Loucy (cell line): Measurements from ENCODE around the gene SMIM10L2A.

Experiments used
- H2AFZ ChIP-seq: fragments of 200-600 bp; sonication (generic); 2 replicates; pipeline ENCODE4 v1.6.0; 2016; ENCODE audit warnings: antibody characterized with exemption, mild to moderate bottlenecking, low read length, moderate library complexity
- H3F3A ChIP-seq: fragments of 200-600 bp; 2 replicates; pipeline ENCODE4 v1.6.0; 2016; ENCODE audit warnings: antibody characterized with exemption, low read depth, mild to moderate bottlenecking
- H3K27me3 ChIP-seq: fragments of 200-600 bp; sonication (generic); 2 replicates; pipeline ENCODE4 v1.6.1; 2014; ENCODE audit warnings: low read length, mild to moderate bottlenecking; ENCODE audit not compliant: insufficient read depth, poor library complexity, severe bottlenecking
- H3K36me3 ChIP-seq: fragments of 200-600 bp; sonication (generic); 2 replicates; pipeline ENCODE4 v1.6.1; 2016; ENCODE audit warnings: low read length; ENCODE audit not compliant: insufficient read depth
- H3K4me1 ChIP-seq: fragments of 200-600 bp; sonication (generic); 2 replicates; pipeline ENCODE4 v1.5.1; 2014; ENCODE audit warnings: low read length, mild to moderate bottlenecking; ENCODE audit not compliant: insufficient read depth, poor library complexity, severe bottlenecking
- H3K4me2 ChIP-seq: fragments of 200-600 bp; sonication (generic); 2 replicates; pipeline ENCODE4 v1.6.0; 2014; ENCODE audit warnings: antibody characterized with exemption, low read length, low read depth, mild to moderate bottlenecking; ENCODE audit not compliant: poor library complexity, severe bottlenecking
- H3K4me3 ChIP-seq: fragments of 200-600 bp; sonication (generic); 2 replicates; pipeline ENCODE4 v1.5.1; 2014; ENCODE audit warnings: low read length, mild to moderate bottlenecking, mixed read lengths; ENCODE audit not compliant: poor library complexity, severe bottlenecking
- H3K79me2 ChIP-seq: fragments of 200-600 bp; sonication (generic); 2 replicates; pipeline ENCODE4 v1.6.1; 2014; ENCODE audit warnings: low read length; ENCODE audit not compliant: insufficient read depth
- H3K9ac ChIP-seq: fragments of 200-600 bp; sonication (generic); 2 replicates; pipeline ENCODE4 v1.6.0; 2014; ENCODE audit warnings: mild to moderate bottlenecking, low read depth, low read length, moderate library complexity; ENCODE audit not compliant: poor library complexity, severe bottlenecking
- H3K9me2 ChIP-seq: fragments of 200-600 bp; sonication (generic); replicated peaks from 2 replicates; pipeline ENCODE4 v1.6.1; 2016; ENCODE audit warnings: low read depth, low read length, mixed read lengths
- H3K9me3 ChIP-seq: fragments of 200-600 bp; sonication (generic); 2 replicates; pipeline ENCODE4 v1.6.1; 2014; ENCODE audit warnings: mild to moderate bottlenecking, antibody characterized with exemption, low read length, low read depth; ENCODE audit not compliant: insufficient read depth
- H4K20me1 ChIP-seq: fragments of 200-600 bp; sonication (generic); 2 replicates; pipeline ENCODE4 v1.6.0; 2014; ENCODE audit warnings: antibody characterized with exemption, low read length, mild to moderate bottlenecking; ENCODE audit not compliant: insufficient read depth, poor library complexity, severe bottlenecking
- CTCF ChIP-seq: fragments of 200-600 bp; sonication (generic); conservative IDR thresholded peaks from 2 replicates; pipeline ENCODE4 v1.5.1; 2014; ENCODE audit warnings: mild to moderate bottlenecking, antibody characterized with exemption, low read length
- EZH2phosphoT487 ChIP-seq: fragments of 200-600 bp; IDR thresholded peaks from 2 replicates; pipeline ENCODE4 v1.6.1; 2018; ENCODE audit warnings: antibody characterized with exemption, mild to moderate bottlenecking, moderate library complexity, borderline replicate concordance

SMIM10L2A gene

GRCh38 chrX:135435933-135436332, 14.2 kb downstream of the SMIM10L2A start:
- H3K9me2 ChIP-seq = no peaks in the 10 kb centered on the region
- no peaks in the 10 kb centered on the region for H3K27me3 ChIP-seq
- H2AFZ ChIP-seq = no peak overlapping the region
- no peaks in the 10 kb centered on the region for H3K4me1 ChIP-seq
- no peaks in the 10 kb centered on the region for H3F3A ChIP-seq
- H3K4me2 ChIP-seq = no peak overlapping the region
- H3K79me2 ChIP-seq = no peaks in the 10 kb centered on the region
- H3K4me3 ChIP-seq = no peak overlapping the region
- H3K9ac ChIP-seq = no peak overlapping the region
- TF ChIP-seq CTCF (no peak), EZH2phosphoT487 (no peak)
- H3K9me3 ChIP-seq = no peaks in the 10 kb centered on the region
- no peaks in the 10 kb centered on the region for H3K36me3 ChIP-seq
- no peaks in the 10 kb centered on the region for H4K20me1 ChIP-seq

GRCh38 chrX:135436456-135436855, 14.7 kb downstream of the SMIM10L2A start:
- no peaks in the 10 kb centered on the region for H3K9me3 ChIP-seq
- TF ChIP-seq EZH2phosphoT487 (no peak), CTCF (no peak)

GRCh38 chrX:135436966-135437866, 15.5 kb downstream of the SMIM10L2A start:
- no peak for TF ChIP-seq EZH2phosphoT487
- no peak for TF ChIP-seq CTCF
- H2AFZ ChIP-seq = no peak overlapping the region
- H3K4me1 ChIP-seq = no peaks in the 10 kb centered on the region
- H3K4me2 ChIP-seq = no peak overlapping the region
- H3K9me2 ChIP-seq = no peaks in the 10 kb centered on the region
- no peaks in the 10 kb centered on the region for H3K27me3 ChIP-seq
- H3K9ac ChIP-seq = no peak overlapping the region
- H4K20me1 ChIP-seq = no peaks in the 10 kb centered on the region
- no peaks in the 10 kb centered on the region for H3F3A ChIP-seq
- no peaks in the 10 kb centered on the region for H3K36me3 ChIP-seq
- H3K79me2 ChIP-seq = no peaks in the 10 kb centered on the region
- H3K4me3 ChIP-seq = no peak overlapping the region
- no peaks in the 10 kb centered on the region for H3K9me3 ChIP-seq

More at GRCh38 chrX:135436456-135436855, 14.7 kb downstream of the SMIM10L2A start:
- Histone ChIP-seq H3K9me2 (no peaks in the 10 kb centered on the region), H3K36me3 (no peaks in the 10 kb centered on the region), H3F3A (no peaks in the 10 kb centered on the region), H4K20me1 (no peaks in the 10 kb centered on the region), H3K9ac (no peak overlapping the region), H3K4me2 (no peak overlapping the region), H3K79me2 (no peaks in the 10 kb centered on the region), H2AFZ (no peak overlapping the region), H3K27me3 (no peaks in the 10 kb centered on the region), H3K4me3 (no peak overlapping the region), H3K4me1 (no peaks in the 10 kb centered on the region)
